22Rv1 (cell line): ENCODE measurements around the gene HSPA2.

ENCODE experiments used
- H3K27ac ChIP-seq: fragments of 450-650 bp; 2 replicates; pipeline ENCODE4 v1.5.1; 2017
- ZFX ChIP-seq: fragments of 450-650 bp; IDR thresholded peaks from 2 replicates; pipeline ENCODE4 v1.6.1; 2017; ENCODE audit warnings: antibody characterized with exemption, borderline replicate concordance
- TF ChIP-seq, protein P1 (sequence below): fragments of 450-650 bp; IDR thresholded peaks from 2 replicates; pipeline ENCODE4 v1.5.1; 2017; ENCODE audit warnings: mild to moderate bottlenecking

HSPA2 gene

GRCh38 chr14:64540208-64541202 lies at the start of gene HSPA2:
Gene HSPA2 (plus strand): TSS chr14:64540741. CDS start chr14:64540850, 109 bp downstream.
- TF ChIP-seq ZFX, result no peak
- TF ChIP-seq, protein P1, sequence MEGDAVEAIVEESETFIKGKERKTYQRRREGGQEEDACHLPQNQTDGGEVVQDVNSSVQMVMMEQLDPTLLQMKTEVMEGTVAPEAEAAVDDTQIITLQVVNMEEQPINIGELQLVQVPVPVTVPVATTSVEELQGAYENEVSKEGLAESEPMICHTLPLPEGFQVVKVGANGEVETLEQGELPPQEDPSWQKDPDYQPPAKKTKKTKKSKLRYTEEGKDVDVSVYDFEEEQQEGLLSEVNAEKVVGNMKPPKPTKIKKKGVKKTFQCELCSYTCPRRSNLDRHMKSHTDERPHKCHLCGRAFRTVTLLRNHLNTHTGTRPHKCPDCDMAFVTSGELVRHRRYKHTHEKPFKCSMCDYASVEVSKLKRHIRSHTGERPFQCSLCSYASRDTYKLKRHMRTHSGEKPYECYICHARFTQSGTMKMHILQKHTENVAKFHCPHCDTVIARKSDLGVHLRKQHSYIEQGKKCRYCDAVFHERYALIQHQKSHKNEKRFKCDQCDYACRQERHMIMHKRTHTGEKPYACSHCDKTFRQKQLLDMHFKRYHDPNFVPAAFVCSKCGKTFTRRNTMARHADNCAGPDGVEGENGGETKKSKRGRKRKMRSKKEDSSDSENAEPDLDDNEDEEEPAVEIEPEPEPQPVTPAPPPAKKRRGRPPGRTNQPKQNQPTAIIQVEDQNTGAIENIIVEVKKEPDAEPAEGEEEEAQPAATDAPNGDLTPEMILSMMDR, result peak; percentile 94
- peak within 1 kb of the TSS; percentile 83 for H3K27ac ChIP-seq

- TF ChIP-seq, protein P1, result no peak
- TF ChIP-seq ZFX, result no peak
- no peak overlapping the region for H3K27ac ChIP-seq
These were observed 48.9 kb upstream of the HSPA2 start for GRCh38 chr14:64491637-64492036.

DNA sequence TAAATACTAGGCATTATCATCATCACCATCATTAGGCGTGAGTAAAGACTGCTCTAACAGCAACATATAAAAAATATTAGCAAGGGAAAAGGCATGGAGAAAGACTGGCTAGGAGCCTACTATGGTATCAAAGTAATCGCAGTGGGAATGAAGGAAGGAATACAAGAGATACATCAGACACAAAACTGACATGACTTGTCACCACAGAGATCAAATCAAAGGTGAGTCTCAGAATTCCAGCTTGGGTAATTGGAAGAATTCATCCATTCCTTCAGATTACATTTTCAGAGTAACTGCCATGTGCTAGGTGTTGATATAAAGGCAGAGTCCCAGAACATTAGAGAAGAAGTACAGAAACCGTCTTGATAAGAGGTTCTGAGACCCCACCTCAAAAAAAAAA lies 47.1 kb upstream of the HSPA2 start:
- no peak overlapping the region for H3K27ac ChIP-seq
- TF ChIP-seq ZFX, result no peak
- TF ChIP-seq, protein P1, result no peak

GRCh38 chr14:64495252-64495651 lies 45.3 kb upstream of the HSPA2 start:
- H3K27ac ChIP-seq, result no peak overlapping the region
- TF ChIP-seq ZFX, result no peak

GRCh38 chr14:64496764-64497163 lies 43.8 kb upstream of the HSPA2 start:
- no peak overlapping the region for H3K27ac ChIP-seq
- TF ChIP-seq, protein P1, result no peak
- no peak for TF ChIP-seq ZFX

- no peak for TF ChIP-seq ZFX
- TF ChIP-seq, protein P1, result no peak
- H3K27ac ChIP-seq, result no peak overlapping the region
These were observed 40.5 kb upstream of the HSPA2 start for GRCh38 chr14:64500088-64500487.

GRCh38 chr14:64501411-64502171 lies 39.0 kb upstream of the HSPA2 start:
- H3K27ac ChIP-seq, result peak overlapping the region; percentile 99
- no peak for TF ChIP-seq ZFX
- TF ChIP-seq, protein P1, result no peak
